GM21367 (cell line): ENCODE measurements around the gene SGMS2.
"Not testable (repeated sequence)": the region's sequence is repeated elsewhere in the genome, so short reads cannot be mapped to it uniquely, and the experiment has no call there.

ENCODE experiments used
- ATAC-seq: cut with Tn5 transposase; IDR thresholded peaks from one replicate; pipeline ENCODE4 v1.9.1; 2021; ENCODE audit not compliant: unreplicated experiment

SGMS2 gene

GRCh38 chr4:107906458-107907100 is 81.8 kb downstream of the SGMS2 start:
- ATAC-seq = no peak

GRCh38 chr4:107908377-107908776 is 83.6 kb downstream of the SGMS2 start:
- ATAC-seq = no peak

GRCh38 chr4:107913283-107913899 is 88.7 kb downstream of the SGMS2 start:
- ATAC-seq = peak; percentile 94

- no peak for ATAC-seq
Measured at GRCh38 chr4:107915220-107915619, 90.5 kb downstream of the SGMS2 start.

- ATAC-seq = no peak
Measured at GRCh38 chr4:107916623-107917022, 91.9 kb downstream of the SGMS2 start.

- ATAC-seq = no peak
Measured at GRCh38 chr4:107917500-107917899, 92.8 kb downstream of the SGMS2 start.

- ATAC-seq = no peak
Measured at GRCh38 chr4:107922486-107923473, 98.0 kb downstream of the SGMS2 start.

GRCh38 chr4:107925713-107926112 is 101.0 kb downstream of the SGMS2 start:
- not testable (repeated sequence) for ATAC-seq

- ATAC-seq = not testable (repeated sequence)
Measured at GRCh38 chr4:107926875-107927274, 102.1 kb downstream of the SGMS2 start.

- ATAC-seq = peak; percentile 97
Measured at GRCh38 chr4:107930821-107931774, 106.4 kb downstream of the SGMS2 start, which contains the start of gene CYP2U1. Gene CYP2U1, plus strand, starts transcription at chr4:107931549. Its CDS starts 95 bp downstream, at chr4:107931644.

GRCh38 chr4:107931775-107932321 is 107.1 kb downstream of the SGMS2 start:
- no peak for ATAC-seq

- no peak for ATAC-seq
Measured at GRCh38 chr4:107935246-107935645, 110.5 kb downstream of the SGMS2 start.

GRCh38 chr4:107937040-107937439 is 112.3 kb downstream of the SGMS2 start:
- peak; percentile 47 for ATAC-seq

- no peak for ATAC-seq
Measured at GRCh38 chr4:107939307-107939706, 114.6 kb downstream of the SGMS2 start.

- ATAC-seq = no peak
Measured at GRCh38 chr4:107945809-107946208, 121.1 kb downstream of the SGMS2 start.

GRCh38 chr4:107950746-107951540 is 126.2 kb downstream of the SGMS2 start:
- ATAC-seq = no peak

- ATAC-seq = no peak
Measured at GRCh38 chr4:107951551-107951950, 126.8 kb downstream of the SGMS2 start.

GRCh38 chr4:107956011-107956410 is 131.3 kb downstream of the SGMS2 start:
- ATAC-seq = no peak
